HUDEP-2 (cell line): Measurements from ENCODE around the gene TUBA3D.
"Not testable (repeated sequence)": the region's sequence is repeated elsewhere in the genome, so short reads cannot be mapped to it uniquely, and the experiment has no call there.

ENCODE experiments used
- DNase-seq, 76 experiments: peaks; one replicate each; lab custom pipeline; 2025; ENCODE audit not compliant: unreplicated experiment in 76 of 76; lab: John Stamatoyannopoulos, UW

The TUBA3D gene

GRCh38 chr2:131530626-131531344, 54.9 kb downstream of the TUBA3D start:
- DNase-seq, result not testable (repeated sequence)

DNA sequence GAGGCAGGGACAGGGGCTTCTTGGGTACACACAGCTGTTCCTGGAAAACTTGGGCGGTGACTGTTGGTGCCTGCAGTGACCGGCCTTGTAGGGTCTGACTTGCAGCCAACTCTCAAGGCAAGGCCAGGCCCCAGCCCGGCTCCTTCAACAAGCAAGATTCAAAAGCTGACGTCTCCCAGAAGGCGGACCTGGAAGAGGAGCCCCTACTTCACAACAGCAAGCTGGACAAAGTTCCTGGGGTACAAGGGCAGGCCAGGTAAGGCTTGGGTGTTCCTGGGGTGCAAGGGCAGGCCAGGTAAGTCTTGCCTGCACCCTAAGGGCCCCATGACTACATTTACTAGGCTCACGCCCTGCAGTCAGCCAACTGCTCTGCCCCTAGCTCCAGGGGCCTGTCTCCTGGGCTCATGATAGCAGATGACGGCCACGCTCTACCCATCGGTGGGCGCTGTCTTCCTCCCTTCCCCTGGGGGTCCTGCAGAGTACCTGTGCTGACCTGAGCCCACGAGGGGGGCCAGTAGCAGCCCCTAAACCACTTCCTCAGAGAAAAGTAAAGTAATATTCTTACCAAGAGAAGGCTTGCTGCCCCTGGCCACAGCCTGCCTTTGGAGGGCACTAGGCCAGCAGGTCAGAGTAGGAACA, 55.7 kb downstream of the TUBA3D start:
- not testable (repeated sequence) for DNase-seq
